ENCODE results near the gene ARID5B. TPM values are rescaled to one million over a fixed set of nuclear protein-coding genes. Genes with fewer than 3 reads are reported as not detected.

ARID5B gene
- total RNA-seq, 1 experiment from 2014 or later = 2.3 TPM

DNA sequence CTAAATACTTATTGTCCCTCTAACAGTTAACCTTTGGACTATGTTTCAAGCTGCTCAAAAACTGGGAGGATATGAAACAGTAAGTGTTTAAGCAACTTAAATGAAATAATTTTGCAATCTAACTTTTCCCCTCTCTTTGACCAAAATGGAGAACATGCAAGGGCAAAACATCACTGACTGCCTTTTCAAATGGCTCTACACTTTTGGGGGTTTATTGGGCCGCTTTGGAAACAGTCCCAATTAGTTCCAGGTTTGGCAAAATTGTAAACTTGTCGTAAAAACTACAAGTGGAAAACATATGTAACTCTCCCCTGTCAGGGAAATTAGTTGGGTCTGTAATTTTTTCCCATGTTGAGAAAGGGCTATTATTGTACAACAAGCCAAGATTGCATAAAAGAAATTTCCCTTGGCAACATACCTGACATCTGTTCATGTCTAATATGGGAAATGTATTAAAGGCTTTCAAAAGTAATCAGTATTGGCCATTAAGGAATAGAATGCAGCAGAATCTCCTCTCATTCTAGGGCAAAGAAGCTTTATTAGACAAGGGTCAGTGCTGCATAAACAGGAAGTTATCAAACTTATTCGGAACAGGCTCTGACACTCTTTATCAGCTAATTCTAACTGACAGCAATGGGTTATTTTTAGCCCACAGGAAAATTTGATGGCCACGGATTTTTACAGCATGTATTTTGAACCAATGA is 157.9 kb downstream of the ARID5B start:
- CTCF ChIA-PET = no interaction called here
- no peak overlapping the region for H3K4me3 Mint-ChIP-seq
- no peak for TF ChIP-seq ATF1 (CRISPR knock-in tag; IDR thresholded peaks at IDR 0.05)
- TF ChIP-seq JUN (CRISPR knock-in tag; IDR thresholded peaks at IDR 0.05) = no peak
- TF ChIP-seq, protein P1, sequence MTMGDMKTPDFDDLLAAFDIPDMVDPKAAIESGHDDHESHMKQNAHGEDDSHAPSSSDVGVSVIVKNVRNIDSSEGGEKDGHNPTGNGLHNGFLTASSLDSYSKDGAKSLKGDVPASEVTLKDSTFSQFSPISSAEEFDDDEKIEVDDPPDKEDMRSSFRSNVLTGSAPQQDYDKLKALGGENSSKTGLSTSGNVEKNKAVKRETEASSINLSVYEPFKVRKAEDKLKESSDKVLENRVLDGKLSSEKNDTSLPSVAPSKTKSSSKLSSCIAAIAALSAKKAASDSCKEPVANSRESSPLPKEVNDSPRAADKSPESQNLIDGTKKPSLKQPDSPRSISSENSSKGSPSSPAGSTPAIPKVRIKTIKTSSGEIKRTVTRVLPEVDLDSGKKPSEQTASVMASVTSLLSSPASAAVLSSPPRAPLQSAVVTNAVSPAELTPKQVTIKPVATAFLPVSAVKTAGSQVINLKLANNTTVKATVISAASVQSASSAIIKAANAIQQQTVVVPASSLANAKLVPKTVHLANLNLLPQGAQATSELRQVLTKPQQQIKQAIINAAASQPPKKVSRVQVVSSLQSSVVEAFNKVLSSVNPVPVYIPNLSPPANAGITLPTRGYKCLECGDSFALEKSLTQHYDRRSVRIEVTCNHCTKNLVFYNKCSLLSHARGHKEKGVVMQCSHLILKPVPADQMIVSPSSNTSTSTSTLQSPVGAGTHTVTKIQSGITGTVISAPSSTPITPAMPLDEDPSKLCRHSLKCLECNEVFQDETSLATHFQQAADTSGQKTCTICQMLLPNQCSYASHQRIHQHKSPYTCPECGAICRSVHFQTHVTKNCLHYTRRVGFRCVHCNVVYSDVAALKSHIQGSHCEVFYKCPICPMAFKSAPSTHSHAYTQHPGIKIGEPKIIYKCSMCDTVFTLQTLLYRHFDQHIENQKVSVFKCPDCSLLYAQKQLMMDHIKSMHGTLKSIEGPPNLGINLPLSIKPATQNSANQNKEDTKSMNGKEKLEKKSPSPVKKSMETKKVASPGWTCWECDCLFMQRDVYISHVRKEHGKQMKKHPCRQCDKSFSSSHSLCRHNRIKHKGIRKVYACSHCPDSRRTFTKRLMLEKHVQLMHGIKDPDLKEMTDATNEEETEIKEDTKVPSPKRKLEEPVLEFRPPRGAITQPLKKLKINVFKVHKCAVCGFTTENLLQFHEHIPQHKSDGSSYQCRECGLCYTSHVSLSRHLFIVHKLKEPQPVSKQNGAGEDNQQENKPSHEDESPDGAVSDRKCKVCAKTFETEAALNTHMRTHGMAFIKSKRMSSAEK (CRISPR knock-in tag; IDR thresholded peaks at IDR 0.05; ENCODE audit: borderline replicate concordance) = no peak
- TF ChIP-seq SP1 (CRISPR knock-in tag; conservative IDR thresholded peaks at IDR 0.05) = no peak
- TF ChIP-seq NR2C2 (CRISPR knock-in tag; IDR thresholded peaks at IDR 0.05) = no peak
- TF ChIP-seq, protein P2, sequence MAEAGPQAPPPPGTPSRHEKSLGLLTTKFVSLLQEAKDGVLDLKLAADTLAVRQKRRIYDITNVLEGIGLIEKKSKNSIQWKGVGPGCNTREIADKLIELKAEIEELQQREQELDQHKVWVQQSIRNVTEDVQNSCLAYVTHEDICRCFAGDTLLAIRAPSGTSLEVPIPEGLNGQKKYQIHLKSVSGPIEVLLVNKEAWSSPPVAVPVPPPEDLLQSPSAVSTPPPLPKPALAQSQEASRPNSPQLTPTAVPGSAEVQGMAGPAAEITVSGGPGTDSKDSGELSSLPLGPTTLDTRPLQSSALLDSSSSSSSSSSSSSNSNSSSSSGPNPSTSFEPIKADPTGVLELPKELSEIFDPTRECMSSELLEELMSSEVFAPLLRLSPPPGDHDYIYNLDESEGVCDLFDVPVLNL (CRISPR knock-in tag; IDR thresholded peaks at IDR 0.05; ENCODE audit: borderline replicate concordance, low read depth) = no peak
- TF ChIP-seq FOXK1 (CRISPR knock-in tag; IDR thresholded peaks at IDR 0.05) = no peak
- no peak for TF ChIP-seq GTF2I (CRISPR knock-in tag; conservative IDR thresholded peaks at IDR 0.05)
- TF ChIP-seq, protein P3, sequence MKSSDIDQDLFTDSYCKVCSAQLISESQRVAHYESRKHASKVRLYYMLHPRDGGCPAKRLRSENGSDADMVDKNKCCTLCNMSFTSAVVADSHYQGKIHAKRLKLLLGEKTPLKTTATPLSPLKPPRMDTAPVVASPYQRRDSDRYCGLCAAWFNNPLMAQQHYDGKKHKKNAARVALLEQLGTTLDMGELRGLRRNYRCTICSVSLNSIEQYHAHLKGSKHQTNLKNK (CRISPR knock-in tag; IDR thresholded peaks at IDR 0.05) = no peak
- TF ChIP-seq ZBTB21 (CRISPR knock-in tag; IDR thresholded peaks at IDR 0.05; ENCODE audit: borderline replicate concordance) = no peak
- no peak for TF ChIP-seq SMAD3 (CRISPR knock-in tag; IDR thresholded peaks at IDR 0.05; ENCODE audit: borderline replicate concordance)
- TF ChIP-seq KAT7 (CRISPR knock-in tag; IDR thresholded peaks at IDR 0.05; ENCODE audit: borderline replicate concordance) = no peak
- no peak for TF ChIP-seq MXD4 (CRISPR knock-in tag; IDR thresholded peaks at IDR 0.05; ENCODE audit: borderline replicate concordance)
- TF ChIP-seq MYBL2 (CRISPR knock-in tag; IDR thresholded peaks at IDR 0.05) = no peak
- TF ChIP-seq, protein P4, sequence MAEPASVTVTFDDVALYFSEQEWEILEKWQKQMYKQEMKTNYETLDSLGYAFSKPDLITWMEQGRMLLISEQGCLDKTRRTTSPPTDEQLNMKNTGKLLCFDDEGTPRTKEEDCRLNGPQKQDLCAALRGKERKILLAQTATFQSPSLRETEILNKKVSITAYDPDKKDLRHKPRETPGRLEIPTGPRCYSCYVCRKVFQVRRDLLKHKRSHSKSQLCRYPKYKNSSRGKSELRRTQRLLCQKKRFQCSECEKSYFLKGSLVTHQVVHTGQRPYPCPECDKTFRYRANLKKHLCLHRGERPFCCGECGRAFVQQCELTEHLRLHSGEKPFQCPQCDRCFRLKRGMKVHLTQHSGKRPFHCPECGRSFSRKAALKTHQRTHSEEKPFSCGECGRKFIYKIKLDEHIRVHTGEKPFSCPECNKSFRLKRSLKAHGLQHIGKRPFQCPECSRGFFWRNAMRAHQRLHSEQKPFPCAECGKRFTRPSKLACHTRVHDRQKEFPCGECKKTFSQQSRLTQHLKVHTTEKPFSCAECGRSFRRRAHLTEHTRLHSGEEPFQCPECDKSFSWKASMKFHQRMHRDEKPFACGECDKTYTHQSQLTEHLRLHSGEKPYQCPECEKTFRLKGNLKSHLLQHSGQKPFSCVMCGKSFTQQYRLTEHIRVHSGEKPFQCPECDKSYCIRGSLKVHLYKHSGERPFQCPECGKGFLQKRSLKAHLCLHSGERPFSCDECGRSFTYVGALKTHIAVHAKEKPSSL (CRISPR knock-in tag; conservative IDR thresholded peaks at IDR 0.05) = no peak
- no peak for TF ChIP-seq ZNF232 (CRISPR knock-in tag; IDR thresholded peaks at IDR 0.05)
- TF ChIP-seq ETV6 (CRISPR knock-in tag; IDR thresholded peaks at IDR 0.05) = no peak
- TF ChIP-seq NFATC4 (CRISPR knock-in tag; IDR thresholded peaks at IDR 0.05) = no peak
- no peak for TF ChIP-seq JAZF1 (CRISPR knock-in tag; IDR thresholded peaks at IDR 0.05)
- TF ChIP-seq TP53 (CRISPR knock-in tag; IDR thresholded peaks at IDR 0.05) = no peak
- no peaks in the 10 kb centered on the region for H3K4me1 Mint-ChIP-seq
- no peak overlapping the region for H3K27ac Mint-ChIP-seq
- DNase-seq (ENCODE audit: low spot score) (no peak), ATAC-seq (no peak)
- H3K27me3 Mint-ChIP-seq (ENCODE audit: low read depth) = no peaks in the 10 kb centered on the region
- H3K9me3 Mint-ChIP-seq = no peaks in the 10 kb centered on the region
- no peaks in the 10 kb centered on the region for H3K36me3 Mint-ChIP-seq
- POLR2A ChIA-PET = no interaction called here

Measured in WTC11 (cell line).